IPS-NIHi7 (cell line): ENCODE results near the gene ULK4.
"Not testable (repeated sequence)": the region's sequence is repeated elsewhere in the genome, so short reads cannot be mapped to it uniquely, and the experiment has no call there.

ENCODE experiments used
- DNase-seq: peaks from one replicate; pipeline ENCODE4 v3.0.0; 2012; ENCODE audit warnings: mixed read lengths; ENCODE audit errors: extremely low spot score

Gene ULK4

GRCh38 chr3:41317718-41318117, 644.2 kb downstream of the ULK4 start:
- DNase-seq = no peak

- DNase-seq = no peak
Measured at GRCh38 chr3:41317298-41317697, 644.6 kb downstream of the ULK4 start.

GRCh38 chr3:41315126-41315525, 646.8 kb downstream of the ULK4 start:
- DNase-seq = no peak

- no peak for DNase-seq
Measured at GRCh38 chr3:41308119-41308518, 653.8 kb downstream of the ULK4 start.

GRCh38 chr3:41307065-41307464, 654.8 kb downstream of the ULK4 start:
- DNase-seq = no peak

GRCh38 chr3:41304593-41304992, 657.3 kb downstream of the ULK4 start:
- DNase-seq = no peak

- DNase-seq = no peak
Measured at GRCh38 chr3:41302295-41302694, 659.6 kb downstream of the ULK4 start.

GRCh38 chr3:41301548-41301947, 660.4 kb downstream of the ULK4 start:
- no peak for DNase-seq

GRCh38 chr3:41299036-41299435, 662.9 kb downstream of the ULK4 start:
- DNase-seq = no peak

- no peak for DNase-seq
Measured at GRCh38 chr3:41297750-41298149, 664.2 kb downstream of the ULK4 start.

GRCh38 chr3:41296556-41296955, 665.3 kb downstream of the ULK4 start:
- no peak for DNase-seq

- no peak for DNase-seq
Measured at GRCh38 chr3:41295740-41296139, 666.2 kb downstream of the ULK4 start.

GRCh38 chr3:41293169-41293681, 668.7 kb downstream of the ULK4 start:
- DNase-seq = no peak

GRCh38 chr3:41290736-41291135, 671.2 kb downstream of the ULK4 start:
- DNase-seq = no peak

- DNase-seq = no peak
Measured at GRCh38 chr3:41290306-41290705, 671.6 kb downstream of the ULK4 start.

- no peak for DNase-seq
Measured at GRCh38 chr3:41288785-41289184, 673.1 kb downstream of the ULK4 start.

GRCh38 chr3:41286305-41286704, 675.6 kb downstream of the ULK4 start:
- no peak for DNase-seq

- DNase-seq = not testable (repeated sequence)
Measured at GRCh38 chr3:41284934-41285333, 677.0 kb downstream of the ULK4 start.

GRCh38 chr3:41277790-41278465, 684.0 kb downstream of the ULK4 start:
- DNase-seq = no peak

GRCh38 chr3:41276191-41276590, 685.7 kb downstream of the ULK4 start:
- DNase-seq = no peak

- DNase-seq = no peak
Measured at GRCh38 chr3:41274944-41275668, 686.8 kb downstream of the ULK4 start.

- DNase-seq = no peak
Measured at GRCh38 chr3:41272667-41273066, 689.2 kb downstream of the ULK4 start.

- DNase-seq = no peak
Measured at GRCh38 chr3:41267975-41268640, 693.8 kb downstream of the ULK4 start.
